ES-I3 (cell line): Measurements from ENCODE around the gene ZNF410.
"Not testable (repeated sequence)": the region's sequence is repeated elsewhere in the genome, so short reads cannot be mapped to it uniquely, and the experiment has no call there.

Source experiments
- H3K36me3 ChIP-seq: 2 replicates; pipeline ENCODE4 v1.6.1; 2013; ENCODE audit warnings: mild to moderate bottlenecking, low read length, control low read depth, moderate library complexity; ENCODE audit not compliant: insufficient read depth
- H3K4me1 ChIP-seq: 2 replicates; pipeline ENCODE4 v1.6.1; 2013; ENCODE audit warnings: mild to moderate bottlenecking, control low read depth, low read length; ENCODE audit not compliant: insufficient read depth
- H3K9ac ChIP-seq: 2 replicates; pipeline ENCODE4 v1.6.1; 2013; ENCODE audit warnings: low read depth, mild to moderate bottlenecking, low read length, moderate library complexity
- H3K9me3 ChIP-seq: 2 replicates; pipeline ENCODE4 v1.6.1; 2013; ENCODE audit warnings: mild to moderate bottlenecking, low read length, moderate library complexity; ENCODE audit not compliant: control insufficient read depth, insufficient read depth

ZNF410 gene

GRCh38 chr14:73903028-73903427 lies 16.4 kb downstream of the ZNF410 start:
- Histone ChIP-seq H3K9me3 (no peaks in the 10 kb centered on the region), H3K4me1 (no peaks in the 10 kb centered on the region), H3K36me3 (peaks cover 16% of the 10 kb centered on the region), H3K9ac (no peak overlapping the region)

- H3K36me3 ChIP-seq, result peaks cover 22% of the 10 kb centered on the region
Observed at GRCh38 chr14:73909681-73910080, 23.0 kb downstream of the ZNF410 start.

GRCh38 chr14:73913256-73913655 lies 26.6 kb downstream of the ZNF410 start:
- H3K4me1 ChIP-seq, result no peaks in the 10 kb centered on the region
- peaks cover 12% of the 10 kb centered on the region for H3K36me3 ChIP-seq
- H3K9me3 ChIP-seq, result no peaks in the 10 kb centered on the region; the same call in 1 of the 2 replicates
- no peak overlapping the region for H3K9ac ChIP-seq

More at GRCh38 chr14:73909681-73910080, 23.0 kb downstream of the ZNF410 start:
- H3K9ac ChIP-seq, result no peak overlapping the region
- no peaks in the 10 kb centered on the region for H3K4me1 ChIP-seq
- no peaks in the 10 kb centered on the region; the same call in 1 of the 2 replicates for H3K9me3 ChIP-seq

- H3K9ac ChIP-seq, result no peak overlapping the region
- H3K4me1 ChIP-seq, result no peaks in the 10 kb centered on the region
- peaks cover 6% of the 10 kb centered on the region for H3K36me3 ChIP-seq
- H3K9me3 ChIP-seq, result no peaks in the 10 kb centered on the region; the same call in 1 of the 2 replicates
Observed at GRCh38 chr14:73916324-73916723, 29.7 kb downstream of the ZNF410 start.

- not testable (repeated sequence) for H3K9me3 ChIP-seq, H3K4me1 ChIP-seq, H3K36me3 ChIP-seq, H3K9ac ChIP-seq
Observed at GRCh38 chr14:73919457-73919856, 32.8 kb downstream of the ZNF410 start.

- H3K4me1 ChIP-seq, result no peaks in the 10 kb centered on the region
- H3K9ac ChIP-seq, result no peak overlapping the region
- H3K9me3 ChIP-seq, result no peaks in the 10 kb centered on the region
- peaks cover 10% of the 10 kb centered on the region for H3K36me3 ChIP-seq
Observed at GRCh38 chr14:73924337-73924736, 37.7 kb downstream of the ZNF410 start.

GRCh38 chr14:73935666-73936065 lies 49.0 kb downstream of the ZNF410 start:
- H3K4me1 ChIP-seq, result no peaks in the 10 kb centered on the region
- H3K9me3 ChIP-seq, result no peaks in the 10 kb centered on the region
- H3K9ac ChIP-seq, result no peak overlapping the region
- H3K36me3 ChIP-seq, result peaks cover 14% of the 10 kb centered on the region

- H3K36me3 ChIP-seq, result peaks cover 7% of the 10 kb centered on the region
- H3K4me1 ChIP-seq, result no peaks in the 10 kb centered on the region
- H3K9ac ChIP-seq, result no peak overlapping the region
- no peaks in the 10 kb centered on the region for H3K9me3 ChIP-seq
Observed at GRCh38 chr14:73936548-73936947, 49.9 kb downstream of the ZNF410 start.

- Histone ChIP-seq H3K9ac (no peak overlapping the region), H3K9me3 (no peaks in the 10 kb centered on the region), H3K36me3 (peaks cover 2% of the 10 kb centered on the region; the same call in 1 of the 2 replicates), H3K4me1 (no peaks in the 10 kb centered on the region)
Observed at GRCh38 chr14:73937012-73937411, 50.4 kb downstream of the ZNF410 start.

GRCh38 chr14:73942180-73942579 lies 55.5 kb downstream of the ZNF410 start:
- no peaks in the 10 kb centered on the region for H3K9me3 ChIP-seq
- H3K4me1 ChIP-seq, result no peaks in the 10 kb centered on the region
- no peak overlapping the region for H3K9ac ChIP-seq
- H3K36me3 ChIP-seq, result no peaks in the 10 kb centered on the region

- H3K9me3 ChIP-seq, result no peaks in the 10 kb centered on the region
- no peaks in the 10 kb centered on the region for H3K36me3 ChIP-seq
- H3K4me1 ChIP-seq, result no peaks in the 10 kb centered on the region
- no peak overlapping the region for H3K9ac ChIP-seq
Observed at GRCh38 chr14:73943083-73943482, 56.4 kb downstream of the ZNF410 start.

- Histone ChIP-seq H3K4me1 (no peaks in the 10 kb centered on the region), H3K36me3 (no peaks in the 10 kb centered on the region), H3K9ac (no peak overlapping the region), H3K9me3 (no peaks in the 10 kb centered on the region)
Observed at GRCh38 chr14:73944432-73945158, 57.9 kb downstream of the ZNF410 start.

GRCh38 chr14:73945159-73945670 lies 58.6 kb downstream of the ZNF410 start:
- Histone ChIP-seq H3K9ac (no peak overlapping the region), H3K9me3 (no peaks in the 10 kb centered on the region), H3K36me3 (no peaks in the 10 kb centered on the region), H3K4me1 (no peaks in the 10 kb centered on the region)

- Histone ChIP-seq H3K4me1 (no peaks in the 10 kb centered on the region), H3K9me3 (no peaks in the 10 kb centered on the region), H3K36me3 (peaks cover 2% of the 10 kb centered on the region; the same call in 1 of the 2 replicates), H3K9ac (peak within 1 kb of the TSS; percentile 62)
Observed at GRCh38 chr14:73949752-73950734, 63.4 kb downstream of the ZNF410 start, which contains the start of the genes COQ6 and FAM161B. COQ6 (plus strand) TSS chr14:73950302; CDS start chr14:73950333, 31 bp downstream. FAM161B (minus strand) TSS chr14:73950094; CDS start chr14:73950026, 68 bp downstream.
